Amygdala (tissue), 56 donors: ENCODE data around the gene C14orf39.
A peak's percentile ranks its signal among the peaks of the same experiment; 100 is the strongest.

Experiments
- DNase-seq, 56 donors: peaks; one replicate each; lab custom pipeline; 2025; lab: John Stamatoyannopoulos, UW

The C14orf39 gene, protein sequence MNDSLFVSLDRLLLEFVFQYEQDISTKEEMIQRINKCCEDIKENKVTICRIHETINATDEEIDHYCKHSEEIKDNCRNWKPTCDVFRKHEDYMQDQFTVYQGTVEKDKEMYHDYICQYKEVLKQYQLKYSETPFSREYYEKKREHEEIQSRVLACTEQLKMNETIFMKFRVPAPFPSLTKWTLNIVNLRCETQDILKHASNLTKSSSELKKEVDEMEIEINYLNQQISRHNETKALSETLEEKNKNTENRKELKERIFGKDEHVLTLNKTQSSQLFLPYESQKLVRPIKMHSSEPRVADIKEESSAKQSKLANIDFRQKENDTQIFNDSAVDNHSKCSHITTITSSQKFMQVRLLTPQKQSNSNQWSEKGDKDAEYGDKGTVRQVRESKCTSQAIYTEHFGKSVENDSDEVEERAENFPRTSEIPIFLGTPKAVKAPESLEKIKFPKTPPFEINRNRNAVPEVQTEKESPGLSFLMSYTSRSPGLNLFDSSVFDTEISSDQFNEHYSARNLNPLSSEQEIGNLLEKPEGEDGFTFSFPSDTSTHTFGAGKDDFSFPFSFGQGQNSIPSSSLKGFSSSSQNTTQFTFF

DNA sequence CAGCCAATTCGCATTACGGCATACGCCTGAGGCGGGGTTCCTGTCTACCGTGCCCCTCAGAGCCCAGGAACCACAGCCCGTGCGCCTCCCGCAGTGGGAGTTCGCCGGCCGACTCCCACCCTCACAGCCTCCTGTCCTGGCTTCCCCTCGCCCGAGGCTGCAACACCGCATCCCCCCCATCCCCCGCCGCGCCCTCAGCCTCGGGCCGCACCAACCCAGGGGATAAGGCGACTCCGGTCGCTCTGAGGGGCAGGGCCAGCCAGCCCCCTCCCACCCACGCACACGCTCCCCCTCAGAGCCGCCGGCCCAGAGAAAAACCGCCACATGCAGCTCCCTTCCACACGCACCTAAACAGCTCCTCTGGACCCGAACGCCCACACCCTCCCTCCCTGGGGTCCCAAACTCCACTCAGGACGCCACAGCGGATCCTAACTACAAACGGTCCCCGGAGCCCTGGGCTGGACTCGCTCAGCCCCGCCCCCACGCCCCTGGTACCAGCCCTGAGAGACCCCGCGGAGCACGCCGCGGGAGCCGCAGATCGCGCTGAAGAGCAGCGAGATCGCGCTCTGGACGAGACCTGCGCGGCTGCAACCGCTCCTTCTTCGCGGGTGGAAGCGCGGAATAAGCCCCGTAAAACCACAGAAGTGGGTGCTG, at the start of gene C14orf39:
TSS of gene C14orf39 (minus strand) at position 466 of the 654 bp plus-strand sequence. CDS start 985 bp downstream, outside the sequence.
- DNase-seq, result no peak

DNA sequence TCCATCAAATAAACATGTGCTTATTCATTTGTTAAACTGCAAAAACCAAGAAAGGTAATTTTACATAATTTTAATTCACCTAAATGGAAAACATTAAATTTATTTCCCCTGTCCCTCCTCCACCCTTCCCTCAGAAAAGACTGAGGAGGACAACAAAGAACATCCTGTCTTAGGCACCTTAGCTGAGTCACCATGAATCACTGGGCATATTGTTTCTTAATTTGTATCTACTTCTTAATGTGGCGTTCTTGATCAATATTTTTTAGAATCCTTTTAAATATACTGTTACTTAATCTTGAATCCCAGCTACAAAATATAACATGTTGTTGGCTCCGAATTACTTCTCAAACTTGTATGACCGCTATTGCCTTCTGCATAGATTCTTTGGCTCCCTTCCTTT, 46.6 kb upstream of the C14orf39 start:
- no peak for DNase-seq

DNA sequence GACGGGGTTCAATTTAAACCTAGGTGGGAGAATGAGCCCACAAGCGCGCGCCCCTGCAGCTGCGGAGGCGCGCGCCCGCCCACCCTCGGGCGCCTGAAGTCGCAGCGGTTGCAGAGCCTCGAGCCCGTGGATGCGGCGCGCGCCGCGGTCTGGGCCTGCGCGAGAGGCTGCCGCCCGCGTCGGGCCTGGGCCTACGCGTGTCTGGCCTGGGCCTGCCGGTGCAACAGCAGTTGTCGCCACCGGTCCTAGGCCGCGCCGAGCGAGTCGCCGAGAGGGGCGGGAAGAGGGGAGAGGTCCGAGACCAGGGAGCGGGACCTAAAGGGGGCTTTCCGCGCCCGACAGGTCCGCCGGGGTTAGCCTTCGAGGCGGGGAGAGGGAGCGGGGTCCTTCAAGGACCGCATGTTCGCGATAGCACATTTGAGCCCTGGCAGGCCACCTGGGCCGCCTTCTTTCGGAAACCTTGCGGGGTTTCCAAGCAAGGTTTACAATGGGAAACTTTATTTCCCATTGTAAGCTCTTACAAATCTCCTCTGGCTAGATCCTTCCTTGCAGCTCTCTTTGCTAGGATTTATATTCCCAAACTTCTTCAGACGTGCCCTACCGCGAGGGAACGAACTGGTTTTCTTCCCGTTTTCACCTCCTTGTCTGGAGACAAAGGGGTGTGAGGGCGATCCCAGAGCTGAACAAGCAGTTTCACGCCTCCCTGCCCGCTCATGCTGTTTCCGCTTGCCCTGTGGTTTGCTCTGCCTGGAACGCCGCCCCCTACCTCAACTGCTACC, 29.8 kb upstream of the C14orf39 start:
- no peak for DNase-seq

DNA sequence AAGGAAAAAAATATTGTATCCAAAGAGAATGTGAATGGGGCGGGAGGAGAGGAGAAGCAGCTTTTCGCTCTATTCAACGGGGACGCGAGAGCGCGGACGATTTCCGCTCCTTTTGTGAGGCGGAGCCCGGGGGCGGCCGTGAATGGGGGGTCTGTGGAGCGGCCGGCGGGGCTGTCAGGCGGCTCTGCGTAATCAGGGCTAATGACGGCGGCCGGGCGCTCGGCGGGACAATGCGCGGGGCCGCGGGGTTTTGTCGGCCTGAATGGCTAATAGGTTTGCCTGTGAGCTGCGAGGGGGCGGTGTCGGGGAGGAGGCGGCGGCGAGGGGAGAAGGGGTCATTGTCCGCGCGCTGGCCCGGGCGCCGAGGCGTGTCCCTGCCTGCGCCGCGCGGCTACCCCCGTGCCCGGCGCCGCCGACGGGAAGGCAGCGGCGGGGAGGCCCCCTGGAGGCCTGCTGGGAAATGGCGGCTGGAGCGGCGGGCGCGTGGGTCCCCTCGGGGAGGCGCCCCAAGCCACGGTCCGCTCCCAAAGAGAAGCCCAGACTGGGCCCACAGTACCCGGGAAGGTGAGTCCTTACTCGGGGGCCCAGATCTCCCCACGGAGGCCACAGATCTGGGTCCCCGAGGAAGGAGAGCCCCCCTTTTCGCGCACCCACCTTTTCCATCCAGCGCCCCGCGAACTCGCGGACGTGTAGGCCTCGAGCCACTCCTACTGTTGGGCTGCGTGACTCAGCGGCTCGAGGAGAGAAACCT, 29.1 kb upstream of the C14orf39 start:
- DNase-seq, result peak in 2 of 56 donors; percentile 3 to 7

DNA sequence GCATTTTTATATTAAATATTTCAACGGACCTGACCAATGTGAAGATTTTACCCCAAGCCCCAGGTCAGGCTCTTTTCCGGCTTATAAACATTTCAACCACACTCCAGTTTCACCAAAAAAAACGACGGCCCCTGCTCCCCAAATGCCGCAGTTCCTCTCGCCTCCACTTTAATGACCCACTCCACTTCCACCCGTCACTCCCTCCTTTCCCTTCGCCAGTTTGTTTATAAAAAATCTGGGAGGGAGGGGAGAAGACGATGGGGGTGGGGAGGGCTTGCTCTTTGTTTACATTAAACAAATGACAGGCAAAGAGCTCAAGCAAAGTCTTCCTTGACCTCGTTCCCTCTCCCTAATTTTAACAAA, 28.5 kb upstream of the C14orf39 start:
- no peak for DNase-seq

DNA sequence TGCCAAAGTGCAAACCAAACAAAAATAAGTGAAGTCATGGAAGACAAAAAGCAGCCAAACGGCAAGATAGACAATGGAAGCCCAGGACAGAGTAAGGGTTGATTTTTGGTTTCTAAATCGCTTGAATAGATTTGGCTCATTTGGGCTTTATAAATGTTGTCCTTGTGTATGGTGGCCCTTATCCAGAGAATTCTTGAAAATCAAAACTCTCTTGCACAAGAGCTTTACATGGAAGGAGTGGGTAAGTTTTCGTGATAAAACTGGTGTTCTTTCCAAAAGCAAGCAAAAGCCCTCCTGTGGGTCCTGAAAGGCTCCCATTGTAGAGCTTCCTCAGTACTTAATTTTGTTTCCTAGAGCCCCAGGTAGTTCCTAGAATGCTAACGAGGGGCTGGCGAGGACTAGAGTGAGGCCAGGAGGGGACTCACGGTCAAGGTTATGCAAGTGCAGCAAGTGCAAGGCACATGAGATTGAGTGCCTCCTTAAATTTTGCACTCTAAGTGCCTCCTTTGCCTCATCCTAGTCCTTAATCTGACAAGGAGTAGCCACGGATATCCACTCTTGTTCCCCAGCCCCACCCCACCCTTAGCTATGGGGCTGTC, 27.2 kb upstream of the C14orf39 start:
- no peak for DNase-seq

DNA sequence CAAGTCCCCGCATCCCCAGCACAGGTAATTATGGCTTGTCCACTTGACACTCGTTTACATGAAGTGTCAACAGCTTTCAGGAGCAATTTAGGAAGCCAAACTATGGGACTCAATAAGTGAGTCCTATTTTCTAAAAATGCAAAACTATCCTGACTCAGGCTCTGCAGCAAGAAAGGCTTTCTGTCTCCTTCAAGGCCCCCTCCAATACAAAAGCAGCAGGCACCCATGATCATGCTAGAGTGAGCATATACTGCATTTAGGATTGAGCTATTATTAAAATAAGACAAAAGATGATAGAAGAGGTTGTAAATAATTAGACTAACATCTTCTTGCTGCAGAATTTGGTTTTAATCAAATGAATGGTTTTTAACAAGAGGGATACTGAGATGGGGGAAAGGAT, 26.3 kb upstream of the C14orf39 start:
- DNase-seq, result no peak

DNA sequence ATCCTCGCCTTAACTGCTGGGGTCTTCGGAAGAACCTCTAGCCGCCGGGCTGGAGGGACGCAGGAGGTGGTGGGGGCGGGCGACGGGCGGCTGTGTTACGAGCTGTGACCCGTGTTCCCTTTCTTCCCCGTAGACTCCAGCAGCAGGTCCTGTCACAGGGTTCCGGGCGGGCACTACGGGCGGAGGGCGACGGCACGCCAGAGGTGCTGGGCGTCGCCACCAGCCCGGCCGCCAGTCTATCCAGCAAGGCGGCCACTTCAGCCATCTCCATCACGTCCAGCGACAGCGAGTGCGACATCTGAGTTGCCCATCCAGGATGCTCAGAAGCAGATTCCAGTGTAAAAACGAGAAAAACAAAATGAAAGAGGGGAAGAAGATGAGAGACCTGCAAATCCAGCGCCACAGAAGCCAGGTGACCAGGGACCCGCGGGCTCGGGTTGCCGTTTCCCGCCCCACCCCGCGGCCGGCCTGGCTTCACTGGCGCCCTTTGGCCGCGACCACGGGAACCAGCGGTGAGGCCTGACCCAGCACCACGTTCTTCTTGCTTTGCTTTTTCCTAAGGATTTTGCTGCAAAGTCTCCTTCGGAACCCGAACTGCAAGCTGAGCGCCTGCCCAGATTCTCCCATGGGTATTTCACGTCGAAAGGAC, 25.2 kb upstream of the C14orf39 start:
- peak in 1 of 56 donors; percentile 10 for DNase-seq

DNA sequence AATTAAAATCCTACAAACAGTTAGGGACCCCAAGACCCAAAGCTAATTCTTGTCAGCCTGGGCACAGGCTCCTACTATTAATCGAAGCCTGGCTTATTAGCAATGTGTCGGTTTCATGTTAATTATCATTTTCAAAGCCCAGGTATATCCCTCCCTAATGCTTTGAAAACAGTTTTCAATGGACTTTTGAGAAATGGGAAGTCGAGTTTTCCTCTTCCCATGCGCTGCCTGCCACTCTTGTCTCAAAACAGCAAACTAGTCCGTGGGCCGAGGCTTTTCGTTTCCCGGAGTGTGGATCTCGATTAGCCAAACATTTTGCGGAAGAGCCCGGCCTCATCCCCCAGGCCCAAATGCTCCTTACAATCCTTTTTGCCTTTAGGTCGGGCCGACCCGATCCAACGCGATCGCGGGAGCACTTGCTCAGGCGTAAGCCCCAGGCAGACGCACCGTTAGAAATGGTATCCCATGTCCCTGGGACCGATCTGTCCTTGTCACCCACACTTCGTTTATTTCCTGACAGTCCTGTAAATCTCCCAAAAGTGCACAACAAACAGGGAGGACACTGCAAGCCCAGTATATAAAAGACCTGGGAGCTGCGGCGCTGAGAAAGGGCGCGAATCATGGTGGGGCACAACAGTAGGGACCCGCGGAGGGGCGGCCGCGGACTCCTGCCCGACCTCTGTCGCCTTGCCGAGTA, 24.5 kb upstream of the C14orf39 start:
- no peak for DNase-seq

DNA sequence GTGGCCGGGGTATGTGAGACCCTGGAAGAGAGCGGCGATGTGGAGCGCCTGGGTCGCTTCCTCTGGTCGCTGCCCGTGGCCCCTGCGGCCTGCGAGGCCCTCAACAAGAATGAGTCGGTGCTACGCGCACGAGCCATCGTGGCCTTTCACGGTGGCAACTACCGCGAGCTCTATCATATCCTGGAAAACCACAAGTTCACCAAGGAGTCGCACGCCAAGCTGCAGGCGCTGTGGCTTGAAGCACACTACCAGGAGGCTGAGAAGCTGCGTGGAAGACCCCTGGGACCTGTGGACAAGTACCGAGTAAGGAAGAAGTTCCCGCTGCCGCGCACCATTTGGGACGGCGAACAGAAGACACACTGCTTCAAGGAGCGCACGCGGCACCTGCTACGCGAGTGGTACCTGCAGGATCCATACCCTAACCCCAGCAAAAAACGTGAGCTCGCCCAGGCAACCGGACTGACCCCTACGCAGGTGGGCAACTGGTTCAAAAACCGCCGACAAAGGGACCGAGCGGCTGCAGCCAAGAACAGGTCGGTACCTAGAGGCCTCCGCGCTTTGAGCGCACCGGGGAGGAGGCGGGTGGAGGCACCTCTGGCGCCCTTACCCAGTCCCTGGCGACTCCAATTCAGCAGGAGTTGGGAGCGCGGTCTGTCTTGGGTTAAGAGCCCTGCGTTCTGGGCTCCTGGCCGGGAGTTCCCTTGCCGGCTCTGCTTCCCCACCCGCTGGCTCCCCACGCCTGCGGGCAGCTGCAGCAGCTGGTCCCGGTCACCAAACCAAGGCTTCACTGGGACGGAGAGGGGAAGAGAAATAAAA, 23.8 kb upstream of the C14orf39 start:
- no peak for DNase-seq

DNA sequence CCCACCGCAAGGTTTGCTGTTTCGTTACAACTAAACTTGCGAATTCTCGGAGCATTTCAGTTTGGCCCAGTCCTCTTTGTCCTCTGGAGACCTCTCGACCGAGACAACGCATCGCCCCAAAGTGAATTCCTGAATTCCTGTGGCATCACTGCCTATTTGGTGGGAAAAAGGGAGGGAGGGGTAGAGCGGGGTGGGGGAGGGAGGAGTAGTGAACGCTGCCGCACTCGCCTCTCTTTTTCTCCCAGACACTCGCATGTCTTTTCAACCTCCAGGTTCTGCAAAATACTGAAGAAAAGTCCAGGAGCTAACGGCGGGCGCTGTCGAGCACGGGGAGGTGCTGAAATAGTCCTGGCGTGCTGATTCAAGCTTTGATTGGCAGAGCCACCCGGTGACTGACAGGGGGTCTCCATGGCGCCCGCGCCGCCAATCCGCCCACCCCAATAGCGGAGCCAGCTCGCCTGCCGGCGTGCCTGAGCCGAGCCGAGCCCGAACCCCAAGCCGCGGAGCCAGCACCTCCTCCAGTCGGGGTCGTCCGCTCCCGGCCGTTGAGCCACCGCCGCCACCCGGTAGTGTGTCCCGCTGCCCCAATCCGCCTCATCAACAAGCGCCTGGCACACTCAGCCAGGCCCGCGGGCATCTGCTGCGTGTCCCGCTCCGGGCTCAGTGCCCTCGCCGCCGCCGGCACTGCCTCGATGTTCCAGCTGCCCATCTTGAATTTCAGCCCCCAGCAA, 23.0 kb upstream of the C14orf39 start, which contains the start of gene SIX6:
TSS of gene SIX6 (plus strand) at position 440 of the 731 bp plus-strand sequence. CDS start at position 693, 253 bp downstream.
- DNase-seq, result no peak

DNA sequence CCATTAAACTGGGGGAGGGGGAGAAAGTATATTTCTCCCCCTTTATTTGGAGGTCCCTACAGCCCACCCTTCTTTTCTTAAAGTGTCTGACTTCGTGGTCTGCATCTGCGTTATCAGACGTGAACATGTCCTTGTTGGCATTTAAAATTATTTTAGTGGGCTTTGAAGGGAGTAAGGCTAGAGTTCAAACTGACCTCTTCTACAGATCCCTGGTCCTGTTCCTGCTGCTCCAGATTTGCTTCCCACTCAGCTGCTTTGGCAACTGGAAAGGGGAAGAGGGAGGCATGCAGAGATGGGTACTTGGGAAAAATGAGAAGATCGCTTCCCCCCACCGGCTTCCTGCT, 22.5 kb upstream of the C14orf39 start:
- no peak for DNase-seq

DNA sequence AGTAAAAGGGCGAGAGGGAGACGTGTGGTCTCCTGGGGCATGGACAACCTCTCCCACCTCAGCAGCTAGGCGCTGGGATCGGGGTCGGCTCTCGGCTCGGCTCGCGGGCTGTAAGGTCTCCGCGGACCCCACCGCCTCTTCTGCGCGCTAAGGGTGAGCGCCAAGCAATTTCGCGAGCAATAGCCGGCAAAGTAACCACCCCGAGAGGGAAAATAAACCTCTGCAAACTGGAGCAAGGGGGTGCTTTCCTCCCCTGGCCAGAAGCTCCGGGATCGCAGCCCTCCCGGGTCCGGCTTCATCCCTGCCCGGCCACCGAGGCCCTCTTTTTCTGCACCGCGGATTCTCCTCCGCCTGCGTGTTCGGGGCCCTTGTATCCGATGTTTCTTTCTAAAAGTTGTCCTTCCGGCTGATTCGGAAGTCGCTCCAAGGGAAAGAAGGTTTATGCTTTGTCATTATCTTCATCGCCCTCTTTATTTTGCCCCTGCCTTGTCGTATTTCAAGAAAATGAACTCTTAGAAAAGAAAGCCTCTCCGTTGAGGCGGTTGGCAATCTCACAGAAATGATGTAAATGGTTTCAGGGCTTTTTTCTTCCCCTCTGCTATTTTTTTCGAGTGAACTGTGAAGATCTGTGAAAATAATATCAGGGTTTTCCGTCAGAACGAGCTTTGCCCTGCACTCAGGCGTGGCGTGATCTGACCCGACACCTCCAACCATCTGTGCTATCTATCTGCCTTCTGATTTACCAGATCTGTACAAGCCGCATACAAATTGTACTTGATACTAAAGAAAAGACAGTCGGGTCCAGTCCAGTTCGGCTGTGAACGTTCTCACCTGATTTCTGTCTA, 21.3 kb upstream of the C14orf39 start:
- no peak for DNase-seq

DNA sequence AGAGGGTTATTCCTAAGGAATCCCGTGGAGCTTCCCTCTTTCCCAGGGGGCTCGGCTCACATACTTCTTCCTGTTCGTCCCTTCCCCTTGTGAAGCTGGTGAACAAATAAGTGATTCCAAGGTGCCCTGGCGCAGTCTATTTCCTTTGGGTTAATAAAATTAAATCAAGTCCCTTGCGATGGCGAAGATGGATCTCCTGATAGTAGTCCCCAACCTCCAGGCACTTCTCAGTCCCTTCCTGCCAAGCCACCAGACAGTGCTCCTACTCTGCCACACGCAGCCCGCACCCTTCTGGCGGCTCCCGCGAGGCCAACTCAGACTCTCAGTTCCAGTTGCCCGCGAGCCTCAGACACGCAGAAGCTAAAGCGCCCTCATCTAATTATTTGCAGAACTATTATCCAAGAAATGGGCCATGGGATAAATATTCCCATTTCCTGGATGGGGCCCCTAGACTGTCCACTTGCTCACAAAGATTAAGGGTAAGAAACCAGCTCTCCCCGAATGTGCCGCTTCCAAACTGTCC, 20.7 kb upstream of the C14orf39 start:
- DNase-seq, result no peak

DNA sequence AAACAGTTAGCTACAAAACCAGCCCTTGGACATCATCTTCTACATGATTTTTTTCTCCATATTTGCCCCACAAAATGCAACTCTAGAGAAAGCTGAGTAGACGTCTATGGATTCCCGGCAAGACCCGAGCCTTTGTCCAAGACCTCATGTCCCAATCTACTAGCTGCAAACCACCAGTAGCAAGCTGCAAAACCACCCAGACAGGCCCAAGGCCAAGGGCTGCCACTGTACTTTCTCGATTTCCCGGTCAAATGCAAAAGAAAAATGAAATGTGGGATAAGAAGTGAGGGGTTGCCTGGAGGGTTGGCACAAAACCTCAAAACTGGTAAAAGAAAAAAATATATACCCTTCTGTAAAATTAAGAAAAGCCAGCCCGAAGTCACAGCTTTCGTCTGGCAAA, 20.1 kb upstream of the C14orf39 start:
- no peak for DNase-seq

DNA sequence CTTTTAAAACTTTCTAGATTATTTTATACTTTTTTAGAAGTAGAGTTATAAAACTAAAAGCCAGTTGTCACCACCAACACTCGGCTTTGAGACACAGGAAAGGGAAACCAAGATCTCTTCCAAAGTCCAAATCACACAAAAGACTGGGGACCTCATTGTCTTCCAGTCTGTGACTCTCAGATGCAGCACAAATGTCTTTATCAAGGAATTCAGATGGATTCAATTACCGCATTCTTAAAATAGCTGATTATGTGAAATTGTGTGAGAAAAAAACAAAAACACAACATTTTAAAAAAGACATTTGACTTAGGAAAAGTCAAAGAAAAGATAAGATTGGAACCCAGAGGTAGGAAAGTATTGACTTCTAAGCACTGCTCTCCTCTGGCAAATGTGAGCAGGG, 19.6 kb upstream of the C14orf39 start:
- no peak for DNase-seq
